D341Med (cell line): ENCODE data around the gene RABGAP1L.
"Not testable (repeated sequence)": the region's sequence is repeated elsewhere in the genome, so short reads cannot be mapped to it uniquely, and the experiment has no call there.

Experiments used
- DNase-seq: peaks from one replicate; pipeline ENCODE4 v3.0.0; 2012; ENCODE audit warnings: low spot score

The RABGAP1L gene

GRCh38 chr1:174159252-174160108 lies at the start of gene RABGAP1L:
RABGAP1L (plus strand) TSS chr1:174159520.
- peak; percentile 99 for DNase-seq

DNA sequence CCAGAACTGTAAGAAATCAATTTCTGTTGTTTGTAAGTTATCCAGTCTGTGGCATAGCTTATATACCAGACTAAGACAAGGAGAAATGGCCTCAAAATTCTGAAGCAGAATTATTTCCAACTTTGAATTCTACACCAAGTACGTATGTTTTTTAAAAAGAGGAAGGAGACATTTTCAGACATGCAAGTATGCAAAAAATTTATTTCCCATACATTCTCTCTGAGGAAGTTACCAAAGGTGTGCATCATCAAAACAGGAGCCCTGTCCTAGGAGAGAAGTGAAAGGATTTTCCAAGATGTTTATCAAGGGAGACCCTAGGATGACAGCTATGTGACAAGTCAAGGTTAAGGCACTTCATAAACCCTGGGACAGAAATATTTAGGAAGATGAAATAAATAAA lies 49.3 kb upstream of the RABGAP1L start:
- DNase-seq = no peak

DNA sequence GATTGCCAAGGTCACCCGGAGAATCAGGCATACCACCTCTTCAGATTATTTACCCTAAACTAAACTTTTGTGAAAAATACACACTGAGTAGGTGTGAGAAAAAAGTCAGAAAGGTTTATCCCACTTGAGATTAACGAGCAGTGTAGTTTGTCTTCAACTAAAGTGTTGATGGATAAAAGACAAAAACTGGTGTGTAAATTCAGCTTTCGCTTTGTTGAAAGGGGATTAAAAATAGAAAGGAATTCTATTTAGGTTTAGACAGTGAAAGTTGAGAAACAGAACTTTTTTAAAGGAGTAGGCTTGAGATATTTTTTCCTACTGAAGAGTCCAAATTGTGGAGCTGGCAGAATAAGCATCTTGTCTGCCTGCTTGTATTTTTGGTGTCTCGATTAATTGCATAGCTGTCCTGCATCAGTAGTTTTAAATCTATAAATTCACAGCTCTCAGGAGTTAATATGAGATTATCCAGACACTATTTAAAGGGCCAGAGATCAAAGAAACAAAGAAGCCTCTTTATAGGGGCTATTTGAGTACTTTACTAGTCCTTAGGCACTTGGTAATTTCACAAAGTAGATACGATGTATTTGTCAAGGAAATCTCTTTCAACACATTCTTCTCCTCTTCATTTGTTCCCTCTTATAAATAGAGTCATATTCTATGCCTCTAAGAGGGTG lies 46.7 kb upstream of the RABGAP1L start:
- DNase-seq = no peak

- DNase-seq = no peak
Observed at GRCh38 chr1:174114106-174114505, 45.2 kb upstream of the RABGAP1L start.

DNA sequence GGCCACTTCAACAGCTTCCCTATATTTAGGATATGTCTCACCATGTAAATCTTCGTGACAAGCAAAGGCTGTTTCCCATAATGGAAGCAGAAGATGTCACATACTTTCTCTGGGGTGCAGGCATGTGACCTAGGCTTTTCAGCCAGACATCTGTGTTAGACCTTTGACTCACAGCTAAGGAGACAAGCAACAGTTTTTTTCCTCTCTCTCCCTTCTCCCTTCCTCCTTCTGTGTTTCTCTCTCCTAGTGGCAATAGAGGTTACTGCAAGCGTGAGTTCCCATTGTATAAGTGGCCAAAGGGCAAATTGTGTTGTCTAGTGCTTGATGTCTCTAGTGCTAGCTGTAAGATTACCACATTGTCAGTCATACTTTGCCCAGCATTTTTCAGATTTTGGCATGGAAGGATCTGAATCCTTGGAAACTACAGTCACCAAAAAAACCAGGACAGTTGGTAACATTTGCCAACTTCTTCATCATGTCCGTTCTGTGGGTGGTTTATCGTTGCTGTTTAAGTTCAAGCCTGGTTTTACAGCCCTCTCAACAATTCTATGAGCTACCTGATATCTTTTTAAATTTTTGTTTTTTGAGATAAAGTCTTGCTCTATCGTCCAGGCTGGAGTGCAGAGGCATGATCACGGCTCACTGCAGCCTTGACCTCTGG lies 44.4 kb upstream of the RABGAP1L start:
- peak; percentile 52 for DNase-seq

DNA sequence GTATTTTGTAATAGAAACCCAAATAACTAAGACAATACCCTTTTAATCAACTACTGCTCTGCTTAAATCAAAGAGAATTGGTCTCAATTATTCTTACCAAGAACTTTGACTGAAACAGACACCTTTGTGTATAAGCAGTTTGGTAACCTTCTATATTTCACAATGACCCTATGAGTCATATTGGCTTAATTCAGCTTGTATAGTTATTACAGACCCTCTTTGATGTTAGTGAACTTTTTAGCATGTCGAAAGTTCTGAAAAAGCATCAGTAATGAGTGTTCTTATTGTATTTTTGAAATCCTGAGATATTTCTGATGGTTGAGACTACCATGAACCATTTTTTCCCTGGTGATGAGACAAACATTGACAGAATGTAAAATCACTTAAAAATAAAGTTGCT lies 43.3 kb upstream of the RABGAP1L start:
- DNase-seq = no peak

GRCh38 chr1:174118751-174119150 lies 40.6 kb upstream of the RABGAP1L start:
- DNase-seq = peak; percentile 30

GRCh38 chr1:174122318-174122717 lies 37.0 kb upstream of the RABGAP1L start:
- DNase-seq = not testable (repeated sequence)

DNA sequence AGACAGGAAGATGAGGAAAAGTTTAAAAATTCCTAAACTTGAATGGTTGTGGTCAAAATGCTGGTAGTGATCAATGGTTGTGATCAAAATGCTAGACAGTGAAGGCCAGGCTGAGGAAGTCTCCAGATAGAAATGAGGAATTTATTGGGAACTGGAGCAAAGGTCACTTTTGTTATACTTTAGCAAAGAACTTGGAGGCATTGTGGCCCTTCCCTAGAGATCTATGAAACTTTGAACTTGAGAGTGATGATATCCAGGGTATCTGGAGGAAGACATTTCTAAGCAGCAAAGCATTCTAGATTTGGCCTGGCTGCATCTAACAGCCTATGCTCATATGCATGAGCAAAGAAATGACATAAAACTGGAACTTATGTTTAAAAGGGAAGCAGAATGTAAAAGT lies 35.5 kb upstream of the RABGAP1L start:
- no peak for DNase-seq

DNA sequence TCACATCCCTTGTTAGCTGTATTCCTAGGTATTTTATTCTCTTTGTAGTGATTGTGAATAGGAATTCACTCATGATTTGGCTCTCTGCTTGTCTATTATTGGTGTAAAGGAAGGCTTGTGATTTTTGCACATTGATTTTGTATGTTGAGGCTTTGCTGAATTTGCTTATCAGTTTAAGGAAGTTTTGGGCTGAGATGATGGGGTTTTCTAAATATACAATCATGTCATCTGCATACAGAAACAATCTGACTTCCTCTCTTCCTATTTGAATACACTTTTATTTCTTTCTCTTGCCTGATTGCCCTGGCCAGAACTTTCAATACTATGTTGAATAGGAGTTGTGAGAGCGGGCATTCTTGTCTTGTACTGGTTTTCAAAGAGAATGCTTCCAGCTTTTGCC lies 32.1 kb upstream of the RABGAP1L start:
- DNase-seq = not testable (repeated sequence)

- DNase-seq = no peak
Observed at GRCh38 chr1:174131032-174131638, 28.2 kb upstream of the RABGAP1L start.

GRCh38 chr1:174134003-174134659 lies 25.2 kb upstream of the RABGAP1L start:
- no peak for DNase-seq

DNA sequence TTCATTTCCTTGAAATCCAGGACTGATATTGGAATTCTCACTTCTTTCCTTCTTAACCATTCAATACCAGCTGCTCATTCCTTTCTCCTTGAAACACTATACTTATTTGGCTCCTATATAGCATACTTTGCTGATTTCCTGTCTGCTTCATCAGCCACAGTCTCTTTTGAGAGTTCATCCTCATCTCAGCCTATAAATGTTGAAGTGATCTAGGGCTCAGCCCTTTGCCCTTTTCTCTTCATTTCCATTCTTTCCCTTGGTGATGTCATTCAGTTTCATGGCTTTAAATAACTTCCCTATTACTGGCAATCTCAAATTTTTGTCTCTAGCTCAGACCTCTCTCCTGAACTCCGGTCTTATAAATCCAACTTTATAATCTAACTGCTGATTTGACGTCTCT lies 24.1 kb upstream of the RABGAP1L start:
- no peak for DNase-seq

DNA sequence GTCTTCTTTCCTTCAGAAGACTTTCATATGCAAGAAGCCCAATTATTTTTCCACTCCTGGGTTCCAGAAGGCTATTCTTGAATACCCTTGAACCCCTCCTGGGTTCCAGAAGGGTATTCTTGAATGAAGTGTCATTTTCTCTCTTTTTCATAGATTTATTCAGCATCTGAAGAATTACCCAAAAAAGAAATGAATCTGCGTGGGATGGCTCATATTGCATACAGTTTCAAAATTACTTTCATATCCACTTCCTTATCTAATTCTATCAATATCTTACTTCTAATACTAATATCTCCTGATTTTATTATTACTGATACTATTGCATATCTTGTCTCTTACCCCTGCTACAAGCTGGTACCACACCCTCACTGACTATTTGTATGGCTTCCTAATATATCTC lies 22.6 kb upstream of the RABGAP1L start:
- DNase-seq = no peak

DNA sequence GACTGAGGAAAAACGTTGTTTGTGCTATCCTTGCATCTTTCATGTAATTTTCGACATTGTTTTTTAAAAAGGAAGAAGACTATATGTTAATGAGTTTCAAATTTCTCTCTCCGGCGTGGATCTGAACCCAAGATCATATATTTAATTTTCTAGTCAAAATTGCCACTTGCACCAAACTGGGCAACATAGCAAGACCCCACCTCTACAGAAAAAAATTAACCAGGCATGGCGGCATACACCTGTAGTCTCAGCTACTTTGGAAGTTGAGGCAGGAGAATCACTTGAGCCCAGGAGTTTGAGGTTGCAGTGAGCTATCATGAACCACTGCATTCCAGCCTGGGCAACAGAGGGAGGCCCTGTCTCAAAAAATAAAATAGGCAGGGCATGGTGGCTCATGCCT lies 16.5 kb upstream of the RABGAP1L start:
- no peak for DNase-seq

DNA sequence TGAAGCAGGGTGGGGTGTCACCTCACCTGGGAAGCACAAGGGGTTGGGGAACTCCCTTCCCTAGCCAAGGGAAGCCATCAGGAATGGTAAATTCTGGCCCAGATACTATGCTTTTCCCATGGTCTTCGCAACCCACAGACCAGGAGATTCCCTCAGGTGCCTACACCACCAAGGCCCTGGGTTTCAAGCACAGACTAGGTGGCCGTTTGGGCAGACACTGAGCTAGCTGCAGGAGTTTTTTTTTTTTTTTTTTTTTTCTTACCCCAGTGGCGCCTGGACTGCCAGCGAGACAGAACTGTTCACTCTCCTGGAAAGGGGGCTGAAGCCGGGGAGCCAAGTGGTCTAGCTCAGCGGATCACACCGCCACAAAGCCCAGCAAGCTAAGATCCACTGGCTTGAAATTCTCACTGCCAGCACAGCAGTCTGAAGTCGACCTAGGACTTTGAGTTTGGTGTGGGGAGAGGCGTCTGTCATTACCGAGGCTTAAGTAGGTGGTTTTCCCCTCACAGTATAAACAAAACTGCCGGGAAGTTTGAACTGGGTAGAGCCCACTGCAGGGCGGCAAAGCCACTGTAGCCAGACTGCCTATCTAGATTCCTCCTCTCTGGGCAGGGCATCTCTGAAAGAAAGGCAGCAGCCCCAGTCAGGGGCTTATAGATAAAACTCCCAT lies 15.5 kb upstream of the RABGAP1L start:
- not testable (repeated sequence) for DNase-seq

GRCh38 chr1:174144397-174144783 lies 14.9 kb upstream of the RABGAP1L start:
- DNase-seq = not testable (repeated sequence)

GRCh38 chr1:174149216-174149615 lies 10.1 kb upstream of the RABGAP1L start:
- no peak for DNase-seq

DNA sequence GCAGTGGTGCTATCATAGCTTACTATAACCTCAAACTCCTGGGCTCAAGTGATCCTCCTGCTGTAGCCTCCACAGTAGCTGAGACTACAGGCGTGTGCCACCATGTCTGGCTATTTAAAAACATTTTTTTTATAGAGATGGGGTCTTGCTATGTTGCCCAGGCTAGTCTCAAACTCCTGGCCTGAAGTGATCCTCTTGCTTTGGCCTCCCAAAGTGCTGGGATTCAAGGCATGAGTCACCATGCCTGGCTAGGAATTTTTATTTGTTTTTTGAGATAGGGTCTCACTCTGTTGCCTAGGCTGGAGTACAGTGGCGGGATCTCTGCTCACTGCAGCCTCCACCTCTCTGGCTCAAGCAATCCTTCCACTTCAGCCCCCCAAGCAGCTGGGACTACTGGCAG lies 8.8 kb upstream of the RABGAP1L start:
- no peak for DNase-seq

GRCh38 chr1:174152427-174152826 lies 6.9 kb upstream of the RABGAP1L start:
- DNase-seq = no peak

DNA sequence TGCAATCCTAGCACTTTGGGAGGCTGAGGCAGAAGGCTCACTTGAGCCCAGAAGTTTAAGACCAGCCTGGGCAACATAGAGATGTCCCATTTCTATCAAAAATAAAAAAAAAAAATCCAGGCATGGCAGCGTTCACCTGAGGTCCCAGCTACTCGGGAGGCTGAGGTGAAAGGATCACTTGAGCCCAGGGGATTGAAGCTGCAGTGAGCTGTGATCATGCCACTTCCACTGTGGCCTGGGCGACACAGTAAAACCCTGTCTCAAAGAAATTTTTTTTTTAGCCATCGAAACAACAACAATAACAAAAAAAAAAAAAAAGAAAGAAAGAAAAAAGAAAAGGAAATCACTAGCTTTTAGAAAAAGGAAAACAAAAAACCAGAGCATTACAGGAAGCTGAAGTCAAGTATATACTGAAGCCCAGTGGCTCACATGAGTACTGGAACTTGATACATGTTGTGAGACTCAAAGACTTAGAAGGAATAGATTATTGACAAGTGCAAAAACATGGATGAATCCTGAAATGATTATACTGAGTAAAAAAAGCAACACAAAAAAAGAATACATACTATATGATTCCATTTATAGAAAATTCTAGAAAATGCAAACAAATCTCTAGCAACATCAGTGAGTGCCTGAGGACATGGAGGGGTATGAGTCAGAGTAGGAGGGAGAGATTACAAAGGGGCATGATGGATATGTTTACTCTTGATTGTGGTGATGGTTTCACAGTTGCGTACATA lies 6.1 kb upstream of the RABGAP1L start:
- no peak for DNase-seq
